Prostate gland (tissue), 2 donors: Measurements from ENCODE around the gene PYY.
"Not testable (repeated sequence)": the region's sequence is repeated elsewhere in the genome, so short reads cannot be mapped to it uniquely, and the experiment has no call there.

Experiments used
- POLR2A ChIP-seq: fragments of 450-650 bp; IDR thresholded peaks from one replicate; pipeline ENCODE4 v1.6.1; 2016; ENCODE audit warnings: antibody characterized with exemption, mild to moderate bottlenecking
- POLR2AphosphoS5 ChIP-seq: sonication (generic); formaldehyde crosslinking; IDR thresholded peaks from one replicate; pipeline ENCODE4 v1.6.1; 2017; ENCODE audit warnings: antibody characterized with exemption
- TF ChIP-seq, protein P1 (sequence below), 4 experiments: fragments of 200-600 bp in 2 of 4; fragments of 450-650 bp in 2 of 4; sonication (generic) in 2 of 4; IDR thresholded peaks; 1 replicate in 3 of 4; 2 replicates in 1 of 4; pipeline ENCODE4 v1.5.1; 2016 to 2019; ENCODE audit warnings: antibody characterized with exemption in 4 of 4, mild to moderate bottlenecking in 2 of 4, moderate library complexity in 2 of 4

DNA sequence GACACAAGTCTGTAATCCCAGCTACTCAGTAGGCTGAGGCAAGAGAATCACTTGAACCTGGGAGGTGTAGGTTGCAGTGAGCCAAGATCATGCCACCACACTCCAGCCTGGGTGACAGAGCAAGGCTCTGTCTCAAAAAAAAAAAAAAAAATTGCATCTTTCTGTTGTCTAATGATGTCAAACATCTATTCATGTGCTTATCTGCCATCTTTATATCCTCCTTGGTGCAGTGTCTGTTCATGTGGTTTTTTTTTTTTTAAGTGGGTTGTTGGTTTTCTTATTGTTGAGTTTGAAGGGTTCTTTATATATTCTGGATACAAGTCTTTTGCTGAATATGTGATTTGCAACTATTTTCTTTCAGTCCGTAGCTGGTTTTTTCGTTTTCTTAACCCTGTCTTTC lies 17.7 kb upstream of the PYY start:
- TF ChIP-seq, protein P1, sequence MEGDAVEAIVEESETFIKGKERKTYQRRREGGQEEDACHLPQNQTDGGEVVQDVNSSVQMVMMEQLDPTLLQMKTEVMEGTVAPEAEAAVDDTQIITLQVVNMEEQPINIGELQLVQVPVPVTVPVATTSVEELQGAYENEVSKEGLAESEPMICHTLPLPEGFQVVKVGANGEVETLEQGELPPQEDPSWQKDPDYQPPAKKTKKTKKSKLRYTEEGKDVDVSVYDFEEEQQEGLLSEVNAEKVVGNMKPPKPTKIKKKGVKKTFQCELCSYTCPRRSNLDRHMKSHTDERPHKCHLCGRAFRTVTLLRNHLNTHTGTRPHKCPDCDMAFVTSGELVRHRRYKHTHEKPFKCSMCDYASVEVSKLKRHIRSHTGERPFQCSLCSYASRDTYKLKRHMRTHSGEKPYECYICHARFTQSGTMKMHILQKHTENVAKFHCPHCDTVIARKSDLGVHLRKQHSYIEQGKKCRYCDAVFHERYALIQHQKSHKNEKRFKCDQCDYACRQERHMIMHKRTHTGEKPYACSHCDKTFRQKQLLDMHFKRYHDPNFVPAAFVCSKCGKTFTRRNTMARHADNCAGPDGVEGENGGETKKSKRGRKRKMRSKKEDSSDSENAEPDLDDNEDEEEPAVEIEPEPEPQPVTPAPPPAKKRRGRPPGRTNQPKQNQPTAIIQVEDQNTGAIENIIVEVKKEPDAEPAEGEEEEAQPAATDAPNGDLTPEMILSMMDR (IDR thresholded peaks at IDR 0.05) = not testable (repeated sequence)
- not testable (repeated sequence) for TF ChIP-seq POLR2A, POLR2AphosphoS5
